GM18870 (cell line): ENCODE measurements around the gene LAP3.
"Not testable (repeated sequence)": the region's sequence is repeated elsewhere in the genome, so short reads cannot be mapped to it uniquely, and the experiment has no call there.

Experiments
- ATAC-seq: cut with Tn5 transposase; IDR thresholded peaks from one replicate; pipeline ENCODE4 v1.9.1; 2021; ENCODE audit warnings: moderate library complexity; ENCODE audit not compliant: unreplicated experiment

The LAP3 gene

DNA sequence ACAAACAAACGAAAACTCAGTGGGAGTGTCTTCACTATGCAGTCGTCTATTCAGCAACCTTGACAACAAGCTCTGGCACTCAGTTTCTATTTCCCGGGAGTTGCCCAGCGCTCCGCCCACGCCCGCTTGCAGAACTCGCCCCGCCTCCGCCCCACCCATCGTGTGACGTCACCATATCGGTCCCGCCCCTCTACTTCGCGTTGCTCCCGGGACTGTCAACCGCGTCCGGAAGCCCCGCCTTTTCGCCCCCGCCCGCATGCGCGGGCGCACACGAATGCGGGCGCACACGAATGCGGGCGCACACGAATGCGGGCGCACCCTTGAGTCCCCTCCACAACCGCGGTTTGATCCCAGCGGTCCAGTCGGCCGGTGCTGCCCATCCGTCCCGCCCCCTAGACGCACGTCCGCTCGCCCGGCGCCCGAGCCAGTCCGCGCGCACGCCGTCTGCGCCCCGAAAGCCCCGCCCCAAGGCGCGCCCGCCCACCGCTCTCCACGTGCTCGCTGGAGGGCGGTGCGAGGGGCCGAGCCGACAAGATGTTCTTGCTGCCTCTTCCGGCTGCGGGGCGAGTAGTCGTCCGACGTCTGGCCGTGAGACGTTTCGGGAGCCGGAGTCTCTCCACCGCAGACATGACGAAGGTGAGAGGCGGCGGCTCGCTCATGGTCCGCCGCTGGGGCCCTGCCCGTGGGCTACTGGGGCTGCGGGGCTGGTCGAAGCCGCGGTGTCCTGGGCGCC lies at the start of gene LAP3:
Gene LAP3, plus strand, starts transcription at position 267 of the 733 bp plus-strand sequence. Its CDS starts 268 bp downstream, at position 535.
- ATAC-seq, result peak; percentile 67

DNA sequence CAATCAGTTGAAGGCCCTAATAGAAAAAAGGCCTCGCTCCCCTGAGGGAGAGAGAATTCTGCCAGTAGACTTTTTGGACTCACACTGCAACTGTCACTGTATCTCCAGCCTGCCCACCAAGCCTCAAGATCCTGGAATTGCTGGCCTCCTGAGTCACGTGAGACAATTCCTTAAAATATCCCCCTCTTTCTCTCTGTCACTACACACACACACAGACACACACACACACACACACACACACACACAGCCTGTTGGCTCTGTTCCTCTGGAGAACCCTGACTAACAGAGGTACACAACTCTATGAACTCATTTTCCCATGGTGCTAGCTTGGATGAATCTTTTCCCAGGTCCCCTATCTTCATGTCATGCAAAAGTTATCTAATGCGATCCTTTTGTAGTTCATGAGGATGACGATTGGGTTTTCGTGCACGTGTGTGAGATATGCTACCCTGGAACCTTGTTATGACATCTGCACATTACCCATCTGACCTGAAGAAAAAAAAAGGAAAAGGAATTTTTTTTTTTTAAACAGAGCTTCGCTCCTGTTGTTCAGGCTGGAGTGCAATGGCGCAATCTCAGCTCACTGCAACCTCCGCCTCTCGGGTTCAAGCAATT lies 48.3 kb upstream of the LAP3 start:
- ATAC-seq, result no peak

DNA sequence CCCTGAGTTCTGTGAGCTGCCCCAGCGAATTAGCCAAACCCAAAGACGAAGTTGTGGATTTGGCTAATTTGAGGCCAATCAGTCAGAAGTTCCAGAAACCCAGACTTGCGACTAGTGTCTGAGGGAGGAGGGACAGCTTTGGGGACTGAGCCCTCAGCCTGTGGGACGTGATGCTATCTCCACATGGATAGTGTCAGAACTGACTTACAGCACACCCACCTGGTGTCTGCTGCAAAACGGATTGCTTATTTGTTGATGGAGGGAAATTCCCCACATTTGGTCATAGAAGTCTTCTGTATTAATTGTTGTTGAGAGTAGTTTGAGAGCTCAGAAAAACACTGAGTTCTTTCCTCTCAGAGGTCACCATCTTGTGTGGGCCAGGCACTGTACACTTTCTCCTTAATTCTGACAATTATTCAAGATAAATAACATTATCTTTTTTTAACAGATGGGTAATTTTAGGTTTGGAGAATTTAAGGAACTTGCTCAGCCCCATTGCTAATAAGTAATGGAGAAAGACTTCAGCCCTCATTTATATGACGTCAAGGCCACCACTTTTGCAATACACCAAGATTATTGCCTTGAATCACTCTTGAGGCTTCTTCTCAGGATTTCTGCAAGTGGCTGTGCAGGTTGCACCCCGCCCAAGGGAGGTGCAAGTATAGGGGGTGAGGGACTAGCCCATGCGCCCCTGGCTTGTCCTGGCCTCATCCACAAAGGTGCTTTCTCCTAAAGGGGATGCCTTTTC lies 45.3 kb upstream of the LAP3 start:
- no peak for ATAC-seq

DNA sequence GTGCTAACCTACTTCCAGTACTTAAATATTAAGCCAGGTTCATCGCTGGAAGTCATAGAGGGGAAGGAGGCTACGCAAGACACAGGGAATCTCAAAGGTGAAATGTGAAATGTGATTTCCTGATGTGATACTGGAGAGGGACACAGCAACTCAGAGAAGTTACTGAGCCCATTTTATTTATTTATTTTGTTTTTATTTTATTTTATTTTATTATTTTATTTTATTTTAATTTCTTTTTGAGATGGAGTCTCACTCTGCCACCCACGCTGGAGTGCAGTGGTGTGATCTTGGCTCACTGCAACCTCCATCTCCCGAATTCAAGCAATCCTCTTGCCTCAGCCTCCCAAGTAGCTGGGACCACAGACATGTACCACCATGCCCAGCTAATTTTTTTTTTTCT lies 42.3 kb upstream of the LAP3 start:
- no peak for ATAC-seq

DNA sequence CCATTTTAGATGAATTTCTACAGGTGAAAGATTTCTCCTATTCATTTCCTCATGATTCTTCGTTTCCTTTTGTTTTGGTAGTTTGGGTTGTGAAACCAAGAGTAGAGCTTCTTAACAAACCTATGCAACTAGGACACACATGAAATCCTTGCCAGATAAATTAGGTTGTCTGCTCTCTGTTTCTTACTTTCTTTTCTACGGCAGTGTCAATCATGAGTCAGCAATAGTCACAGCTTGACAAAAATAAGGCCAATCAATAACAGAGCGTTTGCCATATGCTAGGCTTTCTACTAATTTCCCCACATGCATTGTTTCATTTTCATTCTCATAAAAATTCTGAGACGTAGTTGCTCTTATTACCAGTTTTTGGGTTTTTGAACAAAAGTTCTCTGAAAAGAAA lies 41.8 kb upstream of the LAP3 start:
- peak; percentile 59 for ATAC-seq

DNA sequence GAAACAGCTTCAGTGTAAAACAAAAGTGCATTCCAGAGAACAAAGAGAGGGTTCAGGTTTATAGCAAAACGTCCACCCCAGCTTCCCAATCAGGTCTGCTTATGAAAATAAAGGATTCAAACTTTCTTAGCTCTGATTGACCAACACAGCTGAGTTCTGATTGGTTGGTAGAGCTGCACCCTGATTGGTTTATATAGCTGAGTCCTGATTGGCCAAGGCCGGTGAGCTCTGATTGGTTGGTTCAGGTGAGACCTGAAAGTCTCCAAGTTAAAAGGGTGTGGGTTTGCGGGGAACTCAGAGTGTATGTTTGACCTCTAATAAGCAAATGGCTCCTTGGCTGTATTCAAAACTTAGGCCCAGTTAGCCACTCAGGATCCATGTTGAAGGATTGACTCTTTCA lies 41.1 kb upstream of the LAP3 start:
- no peak for ATAC-seq

DNA sequence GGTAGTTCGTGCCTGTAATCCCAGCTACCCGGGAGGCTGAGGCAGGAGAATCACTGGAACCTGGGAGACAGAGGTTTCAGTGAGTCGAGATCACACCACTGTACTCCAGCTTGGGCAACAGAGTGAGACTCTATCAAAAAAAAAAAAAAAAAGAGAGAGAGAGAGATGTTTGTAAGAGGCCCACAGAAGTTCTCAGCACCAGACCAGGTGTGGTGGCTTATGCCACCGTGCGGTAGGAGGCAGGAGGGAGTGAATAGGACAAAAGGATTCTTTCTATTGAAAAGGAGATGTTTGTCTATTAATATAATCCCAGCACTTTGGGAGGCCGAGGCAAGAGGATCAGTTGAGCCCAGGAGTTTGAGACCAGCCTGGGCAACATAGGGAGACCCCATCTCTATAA lies 39.9 kb upstream of the LAP3 start:
- not testable (repeated sequence) for ATAC-seq

DNA sequence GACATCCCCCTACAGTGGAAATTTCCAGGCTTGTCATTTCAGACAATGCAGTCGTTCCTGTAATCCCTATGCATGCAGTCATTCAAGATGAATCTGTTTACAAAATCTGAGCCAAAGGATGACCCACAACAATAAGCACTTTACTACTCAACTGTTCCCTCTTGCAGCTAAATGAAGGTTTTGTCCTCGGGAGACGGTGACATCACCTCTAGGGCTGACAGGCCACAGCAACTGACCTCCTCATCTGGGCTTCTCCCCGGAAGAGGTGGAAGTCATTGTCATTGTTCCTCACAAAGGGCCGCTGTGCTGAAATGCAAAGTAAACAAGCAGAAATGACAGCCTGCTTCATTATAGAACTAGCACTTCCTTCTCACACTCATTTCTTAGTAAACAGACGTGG lies 32.8 kb upstream of the LAP3 start:
- ATAC-seq, result no peak

DNA sequence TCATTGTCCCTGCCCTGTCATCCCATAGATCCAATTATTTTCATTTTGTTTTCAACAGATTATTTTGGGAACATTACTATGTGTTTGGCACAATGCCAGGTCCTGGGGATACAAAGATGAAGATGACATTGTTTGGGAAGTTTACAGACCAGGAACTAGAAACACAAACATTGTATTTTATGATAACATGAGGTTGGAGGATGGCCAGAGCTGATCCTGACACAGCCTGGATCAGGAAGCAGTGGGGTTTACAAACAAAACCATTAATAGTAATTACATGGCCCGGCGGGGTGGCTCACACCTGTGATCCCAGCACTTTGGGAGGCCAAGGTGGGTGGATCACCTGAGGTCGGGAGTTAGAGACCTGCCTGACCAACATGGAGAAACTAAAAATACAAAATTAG lies 32.2 kb upstream of the LAP3 start:
- ATAC-seq, result no peak

DNA sequence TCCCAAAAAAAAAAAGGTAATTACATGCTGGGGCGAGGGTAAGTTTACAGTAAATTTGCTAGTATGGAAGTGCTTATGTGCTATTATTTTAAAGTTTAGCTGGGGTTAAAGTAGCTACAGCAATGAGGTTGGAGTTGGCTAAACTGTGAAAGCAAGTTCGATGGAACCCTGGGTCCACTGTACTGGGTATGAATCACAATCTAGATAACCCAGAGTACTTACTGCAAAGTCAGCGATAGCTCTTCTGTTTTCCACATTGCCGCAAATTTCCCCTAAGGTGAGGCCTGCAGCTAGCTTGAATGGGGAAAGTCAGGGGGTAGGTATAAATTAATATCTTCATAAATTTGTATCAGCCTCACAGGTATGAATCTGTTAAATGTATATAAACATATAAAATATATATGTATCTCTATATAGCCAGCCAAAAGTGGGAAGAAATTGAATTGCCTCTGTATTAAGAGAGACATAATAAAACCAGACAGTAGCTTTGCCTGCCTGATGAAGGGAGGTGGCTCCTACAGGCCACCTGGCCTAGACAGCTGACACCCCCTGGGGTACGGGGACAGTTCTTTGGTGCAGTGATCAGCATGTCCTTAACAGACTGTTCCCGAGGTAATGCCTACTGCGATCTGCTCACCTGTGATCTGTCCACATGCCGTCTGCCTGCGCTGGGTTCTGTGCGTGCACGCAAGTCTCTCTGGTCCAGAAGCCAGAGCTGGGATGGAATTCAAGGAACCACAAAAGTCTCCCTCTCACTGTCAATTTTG lies 31.4 kb upstream of the LAP3 start:
- ATAC-seq, result no peak

DNA sequence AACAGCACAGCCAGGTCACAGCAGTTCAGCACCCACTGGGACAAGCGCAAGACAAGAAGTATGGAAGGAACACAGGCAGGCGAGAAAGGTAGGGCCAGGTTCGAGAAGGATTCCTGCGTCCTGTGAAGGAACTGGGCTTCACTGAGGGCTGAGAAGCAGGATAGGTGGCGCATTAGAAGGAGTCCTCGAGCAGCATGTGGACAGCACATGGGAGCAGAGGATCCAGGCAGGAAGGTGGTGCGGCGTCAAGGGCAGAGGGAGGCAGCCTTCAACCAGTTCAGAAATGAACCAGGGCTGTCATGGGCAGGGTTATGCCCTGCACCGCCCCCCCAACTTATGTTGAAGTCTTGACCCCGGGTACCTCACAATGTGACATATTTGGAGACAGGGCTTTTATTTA lies 30.8 kb upstream of the LAP3 start:
- ATAC-seq, result no peak

DNA sequence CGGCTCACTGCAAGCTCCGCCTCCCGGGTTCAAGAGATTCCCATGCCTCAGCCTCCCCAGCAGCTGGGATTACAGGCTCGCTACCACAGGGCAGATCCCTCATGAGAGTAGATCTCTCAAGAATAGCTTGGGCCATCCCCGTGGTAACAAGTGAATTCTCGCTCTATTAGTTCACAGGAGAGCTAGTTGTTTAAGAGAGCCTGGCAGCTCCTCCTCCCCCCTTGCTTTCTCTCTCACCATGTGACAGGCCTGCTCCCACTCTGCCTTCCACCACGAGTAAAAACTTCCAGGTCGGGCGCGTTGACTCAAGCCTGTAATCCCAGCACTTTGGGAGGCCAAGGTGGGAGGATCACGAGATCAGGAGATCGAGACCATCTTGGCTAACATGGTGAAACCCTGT lies 30.3 kb upstream of the LAP3 start:
- no peak for ATAC-seq

DNA sequence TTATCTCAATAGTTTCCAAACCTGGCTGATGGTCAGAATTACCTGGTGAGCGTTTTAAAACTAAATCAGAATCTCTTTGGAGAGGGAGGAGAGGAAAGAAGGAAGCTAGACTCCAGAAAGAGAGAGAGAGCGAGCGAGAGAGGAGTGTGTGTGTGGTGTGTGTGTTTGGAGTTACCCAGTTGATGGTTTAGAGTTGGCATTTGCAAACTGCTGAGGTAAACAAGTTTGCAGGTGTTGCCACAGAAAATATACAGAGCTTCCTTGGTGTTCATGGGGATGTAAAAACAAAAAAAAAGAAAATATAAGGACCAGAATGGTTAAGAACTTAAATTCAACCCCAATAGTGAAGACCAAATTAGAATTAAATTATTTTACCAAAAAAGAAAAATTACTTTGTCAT lies 26.4 kb upstream of the LAP3 start:
- ATAC-seq, result no peak

DNA sequence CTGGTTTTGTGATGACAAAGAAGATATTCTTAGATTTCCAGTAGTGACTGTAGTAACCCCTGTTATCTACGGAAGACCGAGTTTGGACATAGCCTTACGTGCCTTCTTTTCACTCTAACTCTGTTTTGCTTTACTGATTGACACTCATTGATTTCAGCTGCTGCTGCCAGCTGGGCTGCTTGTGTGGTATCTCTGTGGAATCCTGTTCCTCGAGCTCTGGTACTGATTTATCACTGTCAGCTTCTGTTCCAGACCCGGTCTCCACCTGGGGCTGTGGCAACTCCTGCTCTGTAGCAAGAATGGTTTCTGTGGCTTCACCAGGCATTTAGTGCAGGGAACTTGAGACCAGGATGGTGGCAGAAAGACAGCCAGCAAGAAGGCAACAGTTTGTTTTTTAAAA lies 24.6 kb upstream of the LAP3 start:
- ATAC-seq, result no peak

DNA sequence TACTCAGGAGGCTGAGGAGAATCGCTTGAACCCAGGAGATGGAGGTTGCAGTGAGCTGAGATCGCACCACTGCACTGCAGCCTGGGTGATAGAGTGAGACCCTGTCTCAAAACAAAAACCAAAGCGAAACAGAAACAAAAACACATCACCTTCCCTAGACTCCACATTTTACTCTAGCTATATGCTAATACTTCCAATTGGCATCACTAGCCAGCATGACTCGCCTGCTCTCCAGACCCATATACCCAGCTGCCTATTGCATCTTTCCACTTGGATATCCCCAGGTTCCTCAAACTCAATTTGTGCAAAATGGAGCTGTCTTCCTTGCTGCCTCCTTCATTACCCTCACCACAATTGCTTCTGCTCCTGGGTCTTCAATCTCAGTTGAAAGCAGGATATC lies 22.4 kb upstream of the LAP3 start:
- ATAC-seq, result no peak

DNA sequence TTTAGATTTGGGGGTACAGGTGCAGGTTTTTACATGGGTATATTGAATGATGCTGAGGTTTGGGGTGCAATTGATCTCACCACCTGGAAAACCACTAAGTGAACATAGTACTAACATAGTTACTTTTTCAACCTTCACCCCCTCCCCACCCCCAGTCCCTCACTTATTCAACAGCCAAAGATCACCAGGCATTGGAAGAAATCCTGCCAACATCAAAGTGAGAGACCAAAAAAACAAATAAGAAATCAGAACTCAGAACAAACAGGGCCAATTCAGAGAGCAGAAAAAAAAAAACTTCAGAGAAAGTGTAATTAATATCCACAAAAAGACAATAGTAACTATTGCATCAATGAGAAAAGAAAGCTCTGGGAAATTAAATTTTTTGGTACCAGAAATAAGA lies 20.5 kb upstream of the LAP3 start:
- no peak for ATAC-seq

DNA sequence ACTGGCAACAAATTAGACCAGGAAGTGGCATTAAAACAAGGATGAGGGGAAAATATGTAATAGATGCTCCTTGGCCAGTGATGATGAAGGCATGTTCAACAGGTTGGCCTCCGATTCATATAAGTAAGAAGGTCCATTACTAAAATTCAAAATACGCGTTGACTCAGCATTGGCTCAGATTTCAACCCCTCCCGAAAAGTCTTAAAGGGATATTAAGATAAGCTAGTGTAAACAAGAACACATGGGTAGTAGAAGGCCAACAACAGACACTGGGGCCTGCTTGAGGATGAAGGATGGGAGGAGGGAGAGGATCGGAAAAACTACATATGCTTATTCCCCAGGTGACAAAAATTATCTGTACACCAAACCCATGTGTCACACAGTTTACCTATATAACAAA lies 19.1 kb upstream of the LAP3 start:
- ATAC-seq, result no peak

DNA sequence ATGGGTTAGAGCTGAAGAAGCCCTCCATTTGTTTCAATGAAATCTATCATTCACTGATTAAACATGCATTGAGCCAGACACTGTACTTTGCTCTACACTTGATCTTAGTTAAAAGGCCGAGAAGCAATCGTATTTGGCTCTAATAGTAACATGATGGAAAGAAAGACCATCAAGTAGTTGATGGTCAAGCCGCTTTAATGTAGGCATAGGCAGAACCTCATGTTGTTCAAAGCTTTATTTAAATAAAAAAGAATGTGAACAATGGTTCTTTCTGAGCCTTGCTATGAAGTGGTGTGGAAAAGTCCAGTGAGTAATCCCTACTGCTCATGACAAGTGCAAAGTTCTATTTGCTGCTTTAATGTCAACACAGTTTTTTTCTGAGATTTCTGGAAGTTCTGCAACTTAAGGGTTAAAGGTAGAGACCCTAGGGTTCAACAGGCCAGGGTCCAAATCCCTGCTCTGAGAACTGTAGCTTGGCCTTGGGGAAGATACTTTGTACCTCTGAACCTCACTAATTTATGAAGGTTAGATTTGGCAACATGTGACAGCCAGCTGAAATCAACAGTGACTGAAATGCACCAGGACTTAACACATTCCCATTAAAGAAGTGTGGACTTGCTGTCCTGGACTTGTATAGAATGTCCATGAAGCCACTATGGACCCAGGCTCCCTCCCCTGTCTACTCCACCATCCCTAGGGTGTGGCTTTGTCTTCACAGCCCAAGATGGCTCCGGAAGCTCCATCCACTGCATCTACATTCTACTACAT lies 17.9 kb upstream of the LAP3 start:
- no peak for ATAC-seq

DNA sequence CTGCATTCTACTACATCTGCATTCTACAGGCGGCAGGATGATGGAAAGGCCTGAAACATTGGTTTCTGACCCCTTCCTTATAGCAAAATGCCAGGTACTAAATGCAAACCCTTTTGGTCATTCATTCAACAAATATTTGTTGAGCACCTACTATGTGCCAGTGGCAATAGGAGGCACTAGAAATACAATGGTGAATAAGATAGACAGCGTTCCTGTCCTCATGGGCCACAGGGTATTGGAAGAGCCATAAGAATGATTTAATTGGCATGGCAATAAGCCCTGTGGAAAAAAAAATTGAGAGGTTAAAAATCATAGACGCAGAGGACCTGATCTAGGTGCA lies 17.3 kb upstream of the LAP3 start:
- ATAC-seq, result no peak

DNA sequence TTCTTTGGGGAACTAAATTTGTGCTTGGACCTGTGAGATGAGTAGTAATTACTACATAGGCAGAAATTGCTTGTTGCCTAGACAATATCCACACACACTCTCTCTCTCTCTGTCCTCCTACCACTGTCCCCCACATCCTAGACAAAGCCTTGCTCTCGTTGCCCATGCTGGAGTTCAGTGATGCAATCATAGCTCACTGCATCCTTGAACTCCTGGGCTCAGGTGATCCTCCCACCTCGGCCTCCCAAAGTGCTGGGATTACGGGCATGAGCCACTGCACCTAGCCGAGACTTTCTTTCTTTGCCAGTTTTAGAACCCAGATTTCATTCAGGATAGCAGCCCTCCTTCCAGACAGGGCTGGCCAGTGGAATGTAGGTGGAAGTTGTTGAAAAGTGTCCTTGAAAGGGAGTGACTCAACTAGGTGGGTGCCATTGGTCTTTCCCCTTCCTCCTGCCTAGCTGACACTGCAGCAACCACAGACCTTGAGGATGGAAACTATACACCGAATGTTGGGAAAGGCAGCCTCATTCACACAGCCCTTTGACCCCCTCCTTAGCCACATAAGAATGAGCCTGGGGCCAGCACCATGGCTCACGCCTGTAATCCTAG lies 16.8 kb upstream of the LAP3 start:
- ATAC-seq, result no peak
